IMR-90 (cell line): ENCODE results near the gene CCDC102A. TPM values are rescaled to one million over a fixed set of nuclear protein-coding genes. Genes with fewer than 3 reads are reported as not detected.

ENCODE experiments used
- ATAC-seq: fragments of 200-7000 bp; cut with Tn5 transposase; 2 replicates; pipeline ENCODE4 v1.9.1; 2020; ENCODE audit warnings: low read depth, mild to moderate bottlenecking, moderate library complexity
- BruUV-seq: library from RNA; stranded (reverse); fragments of 400-500 nt; replicated peaks from 2 replicates; lab custom pipeline; 2021; lab: Mats Ljungman, UMichigan
- CTCF ChIA-PET: fragments of 300-600 bp; formaldehyde crosslinking; extraction: SDS; loops from one replicate; lab custom pipeline; 2021; ENCODE audit warnings: antibody characterized with exemption; lab: Yijun Ruan, JAX
- POLR2A ChIA-PET: fragments of 300-600 bp; sonication (Branson Sonifier 250); formaldehyde crosslinking; loops from one replicate; lab custom pipeline; 2022; ENCODE audit warnings: antibody characterized with exemption; ENCODE audit not compliant: unreplicated experiment; lab: Charles Lee
- DNase-seq: peaks from one replicate; pipeline ENCODE4 v3.0.0; 2013
- H2AFZ ChIP-seq: replicated peaks from 2 replicates; pipeline ENCODE3; 2013; ENCODE audit warnings: low read length, mild to moderate bottlenecking; ENCODE audit not compliant: poor library complexity
- H2AK5ac ChIP-seq: 2 replicates; pipeline ENCODE4 v1.6.1; 2013; ENCODE audit warnings: low read depth, low read length, inconsistent platforms
- H2AK9ac ChIP-seq: replicated peaks from 2 replicates; pipeline ENCODE3; 2013; ENCODE audit warnings: mild to moderate bottlenecking, low read depth, low read length, moderate library complexity; ENCODE audit not compliant: poor library complexity
- H2BK120ac ChIP-seq: 2 replicates; pipeline ENCODE4 v1.6.1; 2013; ENCODE audit warnings: low read depth, low read length, inconsistent platforms
- H2BK15ac ChIP-seq: 3 replicates; pipeline ENCODE4 v1.6.1; 2013; ENCODE audit warnings: low read depth, low read length, inconsistent platforms
- H2BK20ac ChIP-seq: 2 replicates; pipeline ENCODE4 v1.6.1; 2013; ENCODE audit warnings: low read depth, mild to moderate bottlenecking, inconsistent platforms, low read length, moderate library complexity
- H2BK5ac ChIP-seq: 2 replicates; pipeline ENCODE4 v1.6.1; 2013; ENCODE audit warnings: mild to moderate bottlenecking, low read depth, low read length, inconsistent platforms; ENCODE audit not compliant: poor library complexity, severe bottlenecking
- H3K14ac ChIP-seq: replicated peaks from 2 replicates; pipeline ENCODE4 v1.6.1; 2013; ENCODE audit warnings: low read depth, low read length, inconsistent platforms
- H3K18ac ChIP-seq: 2 replicates; pipeline ENCODE4 v1.6.1; 2013; ENCODE audit warnings: low read depth, low read length, control low read depth
- H3K23ac ChIP-seq: 2 replicates; pipeline ENCODE4 v1.6.1; 2013; ENCODE audit warnings: low read depth, low read length, inconsistent platforms
- H3K27ac ChIP-seq: 2 replicates; pipeline ENCODE4 v1.5.1; 2013; ENCODE audit warnings: mild to moderate bottlenecking, control low read depth, low read length; ENCODE audit not compliant: insufficient read depth
- H3K27me3 ChIP-seq: 2 replicates; pipeline ENCODE4 v1.6.1; 2013; ENCODE audit warnings: low read length; ENCODE audit not compliant: control insufficient read depth, insufficient read depth
- H3K36me3 ChIP-seq: 2 replicates; pipeline ENCODE4 v1.6.1; 2013; ENCODE audit warnings: low read length, mixed read lengths; ENCODE audit not compliant: control insufficient read depth, insufficient read depth
- H3K4ac ChIP-seq: 2 replicates; pipeline ENCODE4 v1.6.1; 2013; ENCODE audit warnings: low read depth, low read length, inconsistent platforms
- H3K4me1 ChIP-seq: 2 replicates; pipeline ENCODE4 v1.6.1; 2013; ENCODE audit warnings: low read length, mixed read lengths; ENCODE audit not compliant: control insufficient read depth, insufficient read depth
- H3K4me2 ChIP-seq: 2 replicates; pipeline ENCODE4 v1.6.1; 2013; ENCODE audit warnings: low read depth, mild to moderate bottlenecking, control low read depth, low read length, moderate library complexity
- H3K4me3 ChIP-seq: 2 replicates; pipeline ENCODE4 v1.5.1; 2013; ENCODE audit warnings: low read depth, mild to moderate bottlenecking, control low read depth, low read length, moderate library complexity; ENCODE audit not compliant: insufficient read depth
- H3K56ac ChIP-seq: 2 replicates; pipeline ENCODE4 v1.6.1; 2013; ENCODE audit warnings: low read length, inconsistent platforms; ENCODE audit not compliant: insufficient read depth; ENCODE audit errors: extremely low read depth
- H3K79me1 ChIP-seq, 2 experiments: 2 replicates each; pipeline ENCODE4 v1.6.1; 2013; ENCODE audit warnings: low read length in 2 of 2, inconsistent platforms in 1 of 2, low read depth in 1 of 2
- H3K9ac ChIP-seq: 2 replicates; pipeline ENCODE4 v1.6.1; 2013; ENCODE audit warnings: low read depth, low read length, control low read depth
- H3K9me1 ChIP-seq: 2 replicates; pipeline ENCODE4 v1.6.1; 2013; ENCODE audit warnings: low read length, inconsistent platforms; ENCODE audit not compliant: insufficient read depth
- H3K9me3 ChIP-seq: 2 replicates; pipeline ENCODE4 v1.6.1; 2013; ENCODE audit warnings: low read length; ENCODE audit not compliant: control insufficient read depth, insufficient read depth
- H4K20me1 ChIP-seq: 2 replicates; pipeline ENCODE4 v1.6.1; 2013; ENCODE audit warnings: low read length, inconsistent platforms; ENCODE audit not compliant: insufficient read depth
- H4K5ac ChIP-seq: 2 replicates; pipeline ENCODE4 v1.6.1; 2013; ENCODE audit warnings: mild to moderate bottlenecking, low read depth, low read length, control low read depth
- H4K8ac ChIP-seq, 2 experiments: 2 replicates each; pipeline ENCODE4 v1.6.1; 2013; ENCODE audit warnings: low read depth in 2 of 2, low read length in 2 of 2, control low read depth in 1 of 2, inconsistent platforms in 1 of 2
- H4K91ac ChIP-seq: 2 replicates; pipeline ENCODE4 v1.6.1; 2013; ENCODE audit warnings: low read depth, low read length, inconsistent platforms; ENCODE audit not compliant: insufficient read depth
- CEBPB ChIP-seq: IDR thresholded peaks from 2 replicates; pipeline ENCODE4 v1.6.1; 2012; ENCODE audit warnings: low read depth, low read length, improper control_type of control experiment
- CHD1 ChIP-seq: IDR thresholded peaks from 2 replicates; pipeline ENCODE4 v1.6.1; 2012; ENCODE audit warnings: low read depth, low read length, improper control_type of control experiment
- FOS ChIP-seq: fragments of 150-350 bp; IDR thresholded peaks from 2 replicates; pipeline ENCODE4 v1.6.1; 2016; ENCODE audit warnings: low read depth, low read length
- MAFK ChIP-seq: IDR thresholded peaks from 2 replicates; pipeline ENCODE4 v1.6.1; 2012; ENCODE audit warnings: low read depth, low read length, improper control_type of control experiment
- MAZ ChIP-seq: IDR thresholded peaks from 2 replicates; pipeline ENCODE4 v1.6.1; 2012; ENCODE audit warnings: low read depth, mild to moderate bottlenecking, low read length, improper control_type of control experiment, moderate library complexity, borderline replicate concordance
- MXI1 ChIP-seq: IDR thresholded peaks from 2 replicates; pipeline ENCODE4 v1.6.1; 2012; ENCODE audit warnings: low read depth, mild to moderate bottlenecking, low read length, moderate library complexity, borderline replicate concordance
- NFE2L2 ChIP-seq: fragments of 150-350 bp; IDR thresholded peaks from 2 replicates; pipeline ENCODE4 v1.6.1; 2016; ENCODE audit warnings: low read depth, mild to moderate bottlenecking, low read length
- POLR2A ChIP-seq: IDR thresholded peaks from 2 replicates; pipeline ENCODE4 v1.6.1; 2012; ENCODE audit warnings: mild to moderate bottlenecking, low read depth, low read length
- RFX5 ChIP-seq: IDR thresholded peaks from 2 replicates; pipeline ENCODE4 v1.8.0; 2012; ENCODE audit warnings: low read depth, mild to moderate bottlenecking, low read length, moderate library complexity
- SMC3 ChIP-seq: fragments of 150-350 bp; IDR thresholded peaks from 2 replicates; pipeline ENCODE4 v1.6.1; 2016; ENCODE audit warnings: low read depth, mild to moderate bottlenecking, antibody characterized with exemption, low read length, moderate library complexity
- WGBS, 2 experiments: methylation state at CpG; one replicate each; pipeline versions ENCODE4 v1.1.5 to v1.1.7; 2013; ENCODE audit warnings: missing lambda C conversion rate in 2 of 2; ENCODE audit not compliant: insufficient read length in 1 of 2; ENCODE audit errors: extremely low coverage in 2 of 2; 5-methylcytosine and 5-hydroxymethylcytosine counted together
- dilution Hi-C: fragments of 300-500 bp; cut with HindIII; formaldehyde crosslinking; loops from one replicate; pipeline ENCODE4 v1.14.3; 2018; ENCODE audit warnings: low sequenced_read_pairs; ENCODE audit not compliant: unreplicated experiment
- in situ Hi-C: fragments of 300-500 bp; cut with MboI; formaldehyde crosslinking; loops from 3 replicates; pipeline ENCODE4 v1.14.3; 2019; ENCODE audit warnings: low sequenced_read_pairs, inconsistent platforms, mixed read lengths
- intact Hi-C: fragments of 100-400 bp; cut with micrococcal nuclease; formaldehyde crosslinking; loops from 2 replicates; pipeline ENCODE4 v1.10.0; 2022
- polyA plus RNA-seq, 3 experiments: library from polyadenylated mRNA; depleted of rRNA; stranded (reverse); fragments of >200 nt; gene quantifications; 2 replicates each; pipeline ENCODE4 v1.2.3, GENCODE V29; 2012; ENCODE audit warnings: low replicate concordance in 1 of 3
- total RNA-seq: library from RNA; depleted of rRNA; stranded (reverse); fragments of >200 nt; gene quantifications from 2 replicates; pipeline ENCODE4 v1.2.3, GENCODE V29; 2012
- TF ChIP-seq, protein P1 (sequence below): fragments of 150-350 bp; IDR thresholded peaks from 2 replicates; pipeline ENCODE4 v1.6.1; 2016; ENCODE audit warnings: low read depth, mild to moderate bottlenecking, low read length, moderate library complexity, borderline replicate concordance
- TF ChIP-seq, protein P2 (sequence below): conservative IDR thresholded peaks from 2 replicates; pipeline ENCODE4 v1.5.1; 2012; ENCODE audit warnings: mild to moderate bottlenecking, low read depth, low read length, improper control_type of control experiment

CCDC102A gene
- total and polyA plus RNA-seq, 2 of the 4 experiments (the other 2 are of a cell fraction), result 5.4 to 8.5 TPM

DNA sequence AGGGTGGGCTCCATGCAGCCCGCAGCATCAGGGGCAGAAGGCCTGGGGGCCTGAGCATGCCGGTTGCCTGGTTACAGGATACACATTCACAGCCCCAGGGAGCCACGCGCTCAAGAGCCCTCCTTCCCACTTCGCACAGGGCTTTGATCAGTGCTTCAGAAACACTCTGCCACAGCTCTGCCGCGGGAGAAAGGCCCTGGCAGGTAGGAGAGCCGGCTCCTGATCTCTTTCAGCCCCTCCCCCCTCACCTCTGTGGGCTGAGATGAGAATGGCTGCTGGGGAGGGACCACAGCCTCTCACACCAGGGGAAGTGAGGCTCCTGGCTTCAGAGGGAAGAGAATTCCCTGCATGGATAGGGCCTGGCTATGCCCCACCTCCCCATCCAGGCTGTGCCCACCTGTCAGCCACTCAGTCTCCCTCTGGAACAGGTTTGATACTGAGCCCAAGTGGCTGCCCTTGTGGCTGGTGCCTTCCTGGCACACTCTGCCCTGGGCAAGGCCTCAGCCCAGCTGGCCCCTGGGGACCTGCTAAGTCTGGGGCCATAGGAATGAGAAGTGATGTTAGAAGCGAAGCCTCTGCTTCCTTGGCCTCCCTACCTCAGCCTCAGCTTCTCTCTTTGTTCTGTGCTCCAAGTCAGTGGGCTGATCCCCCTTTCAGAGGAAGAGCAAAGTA is 58.7 kb downstream of the CCDC102A start (continued):
- no peak for TF ChIP-seq MAZ
- no peak for TF ChIP-seq MXI1

DNA sequence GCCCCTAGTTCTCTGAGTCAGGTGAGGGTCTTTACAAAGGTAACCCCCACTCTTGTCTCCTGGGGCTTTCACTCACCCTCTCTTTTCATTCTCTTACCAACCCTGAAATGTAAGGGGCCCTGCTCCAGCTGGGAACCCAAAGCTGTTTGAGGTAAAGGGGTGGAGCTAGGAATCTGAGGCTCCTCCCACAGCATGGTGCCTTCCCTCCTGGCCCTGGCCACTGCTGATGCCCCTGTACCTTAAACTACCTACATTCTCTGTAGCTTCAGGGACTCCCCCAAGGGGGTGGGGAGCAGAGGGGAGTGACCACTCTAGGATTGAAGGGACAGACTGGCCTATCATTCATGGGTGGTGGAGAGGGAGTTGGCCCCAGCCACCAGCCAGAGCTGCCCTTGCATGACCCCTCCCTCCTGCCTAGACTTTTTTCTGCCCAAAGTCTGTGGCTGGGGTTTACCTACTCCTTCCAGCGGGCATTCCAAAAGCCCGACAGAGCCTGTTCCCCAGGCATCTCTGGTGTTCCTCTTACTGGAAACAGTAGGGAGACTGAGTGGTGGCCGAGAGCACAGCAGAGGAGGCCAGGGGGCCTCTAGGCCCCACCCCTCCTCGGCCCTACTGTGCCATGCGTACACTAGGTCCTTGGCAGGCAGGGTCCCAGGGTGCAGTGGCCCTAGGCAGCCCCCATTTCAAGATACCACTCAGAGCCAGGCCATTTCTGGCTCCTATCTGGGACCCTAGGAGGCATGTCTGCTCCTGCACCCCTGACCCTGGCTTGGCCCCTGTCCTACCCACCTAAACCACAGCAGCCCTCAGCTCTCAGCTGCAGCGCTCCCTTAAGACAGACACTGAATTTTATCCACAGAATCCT is 59.6 kb downstream of the CCDC102A start:
- peaks cover 9 to 22% of the 10 kb centered on the region in 2 experiments for H3K79me1 ChIP-seq
- dilution Hi-C loops, result no loop called here
- no peaks in the 10 kb centered on the region for H3K9me3 ChIP-seq
- H2BK15ac ChIP-seq, result no peak overlapping the region
- no peak overlapping the region for H3K4me3 ChIP-seq
- no peak overlapping the region for H4K91ac ChIP-seq
- H3K4me1 ChIP-seq, result peaks cover 12% of the 10 kb centered on the region
- H4K5ac ChIP-seq, result no peak overlapping the region
- H3K18ac ChIP-seq, result no peak overlapping the region
- intact Hi-C loops, result no loop called here
- ChIA-PET CTCF (no interaction called here), POLR2A (no interaction called here)
- H3K9me1 ChIP-seq, result no peaks in the 10 kb centered on the region
- H3K4me2 ChIP-seq, result no peak overlapping the region
- H2BK20ac ChIP-seq, result no peak overlapping the region
- H2AK9ac ChIP-seq, result no peak overlapping the region
- no peak overlapping the region for H3K4ac ChIP-seq
- H3K23ac ChIP-seq, result no peak overlapping the region
- H4K8ac ChIP-seq, result no peak overlapping the region
- no peak overlapping the region for H3K27ac ChIP-seq
- no peak overlapping the region for H2BK5ac ChIP-seq
- DNase-seq, result no peak
- 90% methylated on average over 2 of the region's 6 CpGs; no CpG with 5 or more reads in 1 of the 2 experiments for WGBS, 2 experiments
- H2BK120ac ChIP-seq, result no peak overlapping the region
- H3K27me3 ChIP-seq, result no peaks in the 10 kb centered on the region
- no peak for ATAC-seq
- H3K36me3 ChIP-seq, result peaks cover 18% of the 10 kb centered on the region
- no peak overlapping the region for H3K14ac ChIP-seq
- no peak overlapping the region for H3K9ac ChIP-seq
- in situ Hi-C loops, result no loop called here
- H3K56ac ChIP-seq, result no peak overlapping the region
- no peak overlapping the region for H2AFZ ChIP-seq
- TF ChIP-seq SMC3 (no peak), RFX5 (no peak), POLR2A (no peak), NFE2L2 (no peak), CEBPB (no peak), FOS (no peak), CHD1 (no peak), MAFK (no peak)
- TF ChIP-seq, protein P1, sequence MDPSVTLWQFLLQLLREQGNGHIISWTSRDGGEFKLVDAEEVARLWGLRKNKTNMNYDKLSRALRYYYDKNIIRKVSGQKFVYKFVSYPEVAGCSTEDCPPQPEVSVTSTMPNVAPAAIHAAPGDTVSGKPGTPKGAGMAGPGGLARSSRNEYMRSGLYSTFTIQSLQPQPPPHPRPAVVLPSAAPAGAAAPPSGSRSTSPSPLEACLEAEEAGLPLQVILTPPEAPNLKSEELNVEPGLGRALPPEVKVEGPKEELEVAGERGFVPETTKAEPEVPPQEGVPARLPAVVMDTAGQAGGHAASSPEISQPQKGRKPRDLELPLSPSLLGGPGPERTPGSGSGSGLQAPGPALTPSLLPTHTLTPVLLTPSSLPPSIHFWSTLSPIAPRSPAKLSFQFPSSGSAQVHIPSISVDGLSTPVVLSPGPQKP, result no peak
- TF ChIP-seq, protein P2, sequence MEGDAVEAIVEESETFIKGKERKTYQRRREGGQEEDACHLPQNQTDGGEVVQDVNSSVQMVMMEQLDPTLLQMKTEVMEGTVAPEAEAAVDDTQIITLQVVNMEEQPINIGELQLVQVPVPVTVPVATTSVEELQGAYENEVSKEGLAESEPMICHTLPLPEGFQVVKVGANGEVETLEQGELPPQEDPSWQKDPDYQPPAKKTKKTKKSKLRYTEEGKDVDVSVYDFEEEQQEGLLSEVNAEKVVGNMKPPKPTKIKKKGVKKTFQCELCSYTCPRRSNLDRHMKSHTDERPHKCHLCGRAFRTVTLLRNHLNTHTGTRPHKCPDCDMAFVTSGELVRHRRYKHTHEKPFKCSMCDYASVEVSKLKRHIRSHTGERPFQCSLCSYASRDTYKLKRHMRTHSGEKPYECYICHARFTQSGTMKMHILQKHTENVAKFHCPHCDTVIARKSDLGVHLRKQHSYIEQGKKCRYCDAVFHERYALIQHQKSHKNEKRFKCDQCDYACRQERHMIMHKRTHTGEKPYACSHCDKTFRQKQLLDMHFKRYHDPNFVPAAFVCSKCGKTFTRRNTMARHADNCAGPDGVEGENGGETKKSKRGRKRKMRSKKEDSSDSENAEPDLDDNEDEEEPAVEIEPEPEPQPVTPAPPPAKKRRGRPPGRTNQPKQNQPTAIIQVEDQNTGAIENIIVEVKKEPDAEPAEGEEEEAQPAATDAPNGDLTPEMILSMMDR, result no peak
- BruUV-seq, result no TSS peak
- 0 out of 2 replicates have a peak, but pooled peaks cover 4% of the 10 kb centered on the region for H4K20me1 ChIP-seq
- no peak overlapping the region for H2AK5ac ChIP-seq
